Endodermal cell (in vitro differentiated cells): Measurements from ENCODE around the gene PDE7B. TPM values are rescaled to one million over a fixed set of nuclear protein-coding genes. Genes with fewer than 3 reads are reported as not detected.

Experiments
- DNase-seq: peaks from one replicate; pipeline ENCODE4 v3.0.0-alpha.2; 2017
- H3K27ac ChIP-seq: 2 replicates; pipeline ENCODE4 v1.5.1; 2013; ENCODE audit warnings: mild to moderate bottlenecking, low read depth, low read length, moderate library complexity
- H3K27me3 ChIP-seq: 2 replicates; pipeline ENCODE4 v1.6.1; 2013; ENCODE audit warnings: mild to moderate bottlenecking, low read length, moderate library complexity; ENCODE audit not compliant: insufficient read depth, control insufficient read depth, poor library complexity, severe bottlenecking
- H3K36me3 ChIP-seq: 2 replicates; pipeline ENCODE4 v1.7.0; 2013; ENCODE audit warnings: mild to moderate bottlenecking, low read length, moderate library complexity; ENCODE audit not compliant: control insufficient read depth, insufficient read depth
- H3K4me1 ChIP-seq: one replicate; pipeline ENCODE4 v1.7.0; 2013; ENCODE audit warnings: low read length; ENCODE audit not compliant: control insufficient read depth, insufficient read depth
- H3K4me3 ChIP-seq: 2 replicates; pipeline ENCODE4 v1.5.1; 2013; ENCODE audit warnings: mild to moderate bottlenecking, low read length, moderate library complexity
- H3K9ac ChIP-seq: 2 replicates; pipeline ENCODE4 v1.6.1; 2013; ENCODE audit warnings: mild to moderate bottlenecking, low read length, moderate library complexity; ENCODE audit not compliant: poor library complexity, severe bottlenecking; ENCODE audit errors: extremely low read depth
- H3K9me3 ChIP-seq: 2 replicates; pipeline ENCODE4 v1.6.1; 2013; ENCODE audit warnings: mild to moderate bottlenecking, low read length, moderate library complexity; ENCODE audit not compliant: control insufficient read depth
- H3K27ac Mint-ChIP-seq: 2 replicates; pipeline ENCODE4 v1.8.0; 2020; ENCODE audit warnings: mixed read lengths
- H3K27me3 Mint-ChIP-seq: 2 replicates; pipeline ENCODE4 v1.8.0; 2021; ENCODE audit warnings: mild to moderate bottlenecking, mixed read lengths; ENCODE audit not compliant: insufficient read depth
- H3K36me3 Mint-ChIP-seq: 2 replicates; pipeline ENCODE4 v1.8.0; 2020; ENCODE audit warnings: low read depth, mixed read lengths
- H3K4me1 Mint-ChIP-seq: 2 replicates; pipeline ENCODE4 v1.8.0; 2020; ENCODE audit warnings: mixed read lengths
- H3K4me3 Mint-ChIP-seq: 2 replicates; pipeline ENCODE4 v1.8.0; 2020; ENCODE audit warnings: mild to moderate bottlenecking, moderate library complexity, mixed read lengths
- H3K9me3 Mint-ChIP-seq: 2 replicates; pipeline ENCODE4 v1.8.0; 2020; ENCODE audit warnings: mild to moderate bottlenecking, mixed read lengths
- WGBS, 2 experiments: methylation state at CpG; one replicate each; pipeline versions ENCODE4 v1.1.5 to v1.1.7; 2013; ENCODE audit warnings: missing lambda C conversion rate in 2 of 2, mixed read lengths in 1 of 2; ENCODE audit not compliant: insufficient coverage in 1 of 2, insufficient read length in 1 of 2; 5-methylcytosine and 5-hydroxymethylcytosine counted together
- total RNA-seq, 2 donors: library from RNA; stranded (reverse); fragmentation: NEBNext Ultra II Directional in 1 of 2; extraction: Animal tissue kit (Norgen Biotek cat#: 25700) in 1 of 2; gene quantifications; 2 replicates in 1 of 2; 3 replicates in 1 of 2; pipeline ENCODE4 v1.2.1, GENCODE V29; 2021
- TF ChIP-seq, protein P1 (sequence below): fragments of 200-600 bp; sonication (generic); conservative IDR thresholded peaks from 2 replicates; pipeline ENCODE4 v1.5.0; 2021; ENCODE audit warnings: antibody characterized with exemption, mild to moderate bottlenecking

The PDE7B gene
- total RNA-seq, 2 donors from 2014 or later, result 0.26 TPM; not detected in 1

DNA sequence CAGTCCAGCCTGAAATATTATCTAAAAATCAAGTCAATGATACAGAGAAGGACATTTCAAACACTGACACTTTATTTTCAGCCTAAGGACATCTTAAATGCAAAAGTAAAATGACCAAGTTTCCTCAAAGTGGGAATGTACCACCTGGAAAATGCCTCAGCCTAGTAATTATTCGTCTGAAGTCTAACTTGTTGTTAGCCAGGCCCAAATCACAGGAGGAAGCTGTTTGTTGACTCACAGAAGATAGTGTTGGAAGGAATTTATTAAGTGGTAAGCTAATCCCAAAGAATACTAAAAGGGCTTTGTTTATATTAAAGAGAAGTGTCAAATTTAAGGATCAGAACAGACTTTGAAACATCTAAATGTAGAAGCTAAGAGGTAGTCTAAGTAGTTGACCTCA lies 2.5 kb downstream of the PDE7B start:
- H3K9ac ChIP-seq, result no peak overlapping the region
- H3K27me3 ChIP-seq, result no peaks in the 10 kb centered on the region
- no peak overlapping the region for H3K4me3 Mint-ChIP-seq
- H3K4me1 ChIP-seq, result peaks cover 12% of the 10 kb centered on the region
- H3K27ac Mint-ChIP-seq, result peak overlapping the region; percentile 35
- H3K4me3 ChIP-seq, result peak overlapping the region; percentile 41
- H3K36me3 ChIP-seq, result no peaks in the 10 kb centered on the region
- H3K36me3 Mint-ChIP-seq, result no peaks in the 10 kb centered on the region
- H3K27me3 Mint-ChIP-seq, result peaks cover 1% of the 10 kb centered on the region
- no peak overlapping the region for H3K27ac ChIP-seq
- DNase-seq, result no peak
- H3K4me1 Mint-ChIP-seq, result peaks cover 32% of the 10 kb centered on the region
- H3K9me3 ChIP-seq, result no peaks in the 10 kb centered on the region
- no peaks in the 10 kb centered on the region for H3K9me3 Mint-ChIP-seq
- TF ChIP-seq, protein P1, sequence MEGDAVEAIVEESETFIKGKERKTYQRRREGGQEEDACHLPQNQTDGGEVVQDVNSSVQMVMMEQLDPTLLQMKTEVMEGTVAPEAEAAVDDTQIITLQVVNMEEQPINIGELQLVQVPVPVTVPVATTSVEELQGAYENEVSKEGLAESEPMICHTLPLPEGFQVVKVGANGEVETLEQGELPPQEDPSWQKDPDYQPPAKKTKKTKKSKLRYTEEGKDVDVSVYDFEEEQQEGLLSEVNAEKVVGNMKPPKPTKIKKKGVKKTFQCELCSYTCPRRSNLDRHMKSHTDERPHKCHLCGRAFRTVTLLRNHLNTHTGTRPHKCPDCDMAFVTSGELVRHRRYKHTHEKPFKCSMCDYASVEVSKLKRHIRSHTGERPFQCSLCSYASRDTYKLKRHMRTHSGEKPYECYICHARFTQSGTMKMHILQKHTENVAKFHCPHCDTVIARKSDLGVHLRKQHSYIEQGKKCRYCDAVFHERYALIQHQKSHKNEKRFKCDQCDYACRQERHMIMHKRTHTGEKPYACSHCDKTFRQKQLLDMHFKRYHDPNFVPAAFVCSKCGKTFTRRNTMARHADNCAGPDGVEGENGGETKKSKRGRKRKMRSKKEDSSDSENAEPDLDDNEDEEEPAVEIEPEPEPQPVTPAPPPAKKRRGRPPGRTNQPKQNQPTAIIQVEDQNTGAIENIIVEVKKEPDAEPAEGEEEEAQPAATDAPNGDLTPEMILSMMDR, result no peak
- WGBS, 2 experiments, result 49 to 50% methylated on average over 1 of the region's 1 CpG

DNA sequence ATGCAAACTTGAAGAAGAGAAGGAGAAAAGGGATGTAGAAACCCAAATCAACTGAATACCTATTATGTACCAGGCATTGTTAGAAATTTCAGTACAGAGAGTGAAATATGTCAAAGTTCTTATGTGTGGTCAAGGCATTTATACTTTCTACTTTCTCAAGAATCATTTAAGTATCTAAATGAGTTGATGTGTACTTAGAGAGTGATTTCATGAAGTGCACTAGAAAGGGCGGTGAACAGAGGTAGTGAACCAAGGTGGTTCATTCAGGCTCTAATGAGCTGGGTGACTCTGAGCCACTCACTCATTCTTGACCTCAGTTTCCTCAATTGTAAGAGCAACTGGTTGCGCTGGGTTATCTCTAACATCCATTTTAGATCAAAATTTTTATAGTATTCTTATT lies 3.3 kb downstream of the PDE7B start:
- TF ChIP-seq, protein P1, result no peak
- H3K9me3 ChIP-seq, result no peaks in the 10 kb centered on the region
- H3K36me3 ChIP-seq, result no peaks in the 10 kb centered on the region
- H3K9ac ChIP-seq, result no peak overlapping the region
- 97 to 100% methylated on average over 2 of the region's 2 CpGs for WGBS, 2 experiments
- H3K4me1 ChIP-seq, result peaks cover 12% of the 10 kb centered on the region
- H3K27ac ChIP-seq, result no peak overlapping the region
- Mint-ChIP-seq H3K4me1 (peaks cover 32% of the 10 kb centered on the region), H3K27ac (no peak overlapping the region), H3K4me3 (no peak overlapping the region), H3K27me3 (peaks cover 1% of the 10 kb centered on the region), H3K36me3 (no peaks in the 10 kb centered on the region), H3K9me3 (no peaks in the 10 kb centered on the region)
- DNase-seq, result no peak
- no peaks in the 10 kb centered on the region for H3K27me3 ChIP-seq
- H3K4me3 ChIP-seq, result peak overlapping the region; percentile 41

DNA sequence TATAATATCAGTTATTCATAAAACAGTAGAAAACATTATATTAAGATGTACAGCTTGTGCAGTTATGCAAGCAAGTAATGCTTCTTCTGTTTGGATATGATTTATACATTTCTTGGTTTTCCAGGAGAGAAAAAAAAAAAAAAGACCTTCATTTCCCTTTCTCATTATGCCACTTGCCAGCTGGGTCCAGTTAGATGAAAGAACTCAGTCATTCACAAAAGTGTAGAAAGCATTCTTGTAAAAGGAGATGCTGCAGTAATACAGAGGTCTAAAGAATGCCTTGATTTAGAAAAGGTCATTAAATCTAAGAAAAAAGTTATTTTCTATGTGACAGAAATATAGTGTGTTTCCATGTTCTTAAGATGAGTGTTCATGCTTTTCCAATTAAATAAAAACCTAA lies 7.4 kb downstream of the PDE7B start:
- H3K27me3 ChIP-seq, result no peaks in the 10 kb centered on the region
- H3K4me3 ChIP-seq, result no peak overlapping the region
- Mint-ChIP-seq H3K27me3 (peaks cover 1% of the 10 kb centered on the region), H3K4me1 (peaks cover 9% of the 10 kb centered on the region), H3K27ac (no peak overlapping the region), H3K9me3 (no peaks in the 10 kb centered on the region), H3K36me3 (no peaks in the 10 kb centered on the region), H3K4me3 (no peak overlapping the region)
- no peak overlapping the region for H3K27ac ChIP-seq
- DNase-seq, result no peak
- no peaks in the 10 kb centered on the region for H3K36me3 ChIP-seq
- TF ChIP-seq, protein P1, result no peak
- H3K9ac ChIP-seq, result no peak overlapping the region
- no peaks in the 10 kb centered on the region for H3K9me3 ChIP-seq
- peaks cover 7% of the 10 kb centered on the region for H3K4me1 ChIP-seq
